Uterus (tissue), 2 donors: ENCODE results near the gene TBX21.

Experiments
- POLR2A ChIP-seq, 2 donors: fragments of 450-650 bp; IDR thresholded peaks; one replicate each; pipeline ENCODE4 v1.6.1; 2016; ENCODE audit warnings: antibody characterized with exemption in 2 of 2, mild to moderate bottlenecking in 1 of 2, moderate library complexity in 1 of 2
- TF ChIP-seq, protein P1 (sequence below), 4 experiments: fragments of 200-600 bp in 2 of 4; fragments of 450-650 bp in 2 of 4; sonication (generic) in 2 of 4; IDR thresholded peaks; one replicate each; pipeline ENCODE4 v1.5.1; 2016 to 2019; ENCODE audit warnings: antibody characterized with exemption in 4 of 4, mild to moderate bottlenecking in 2 of 4, moderate library complexity in 1 of 4

DNA sequence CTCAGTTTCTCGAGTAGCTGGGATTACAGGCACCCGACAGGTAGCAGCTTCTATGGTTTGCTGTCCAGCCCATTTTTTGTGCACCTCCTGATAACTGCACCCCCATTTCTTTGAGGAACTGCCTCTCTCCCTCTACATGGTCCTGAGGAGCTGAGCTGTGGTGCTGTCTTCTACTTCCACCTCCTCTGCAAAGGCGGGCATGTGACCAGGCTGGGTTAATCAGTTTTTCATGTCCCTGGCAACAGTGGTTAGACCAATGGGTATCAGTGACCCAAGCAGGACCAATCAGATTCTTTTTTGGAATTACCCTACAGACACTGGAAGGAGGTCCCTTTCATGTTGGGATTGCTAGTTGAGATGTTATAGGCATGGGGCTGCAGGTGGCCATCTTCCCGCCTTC lies 41.3 kb downstream of the TBX21 start:
- TF ChIP-seq, protein P1, sequence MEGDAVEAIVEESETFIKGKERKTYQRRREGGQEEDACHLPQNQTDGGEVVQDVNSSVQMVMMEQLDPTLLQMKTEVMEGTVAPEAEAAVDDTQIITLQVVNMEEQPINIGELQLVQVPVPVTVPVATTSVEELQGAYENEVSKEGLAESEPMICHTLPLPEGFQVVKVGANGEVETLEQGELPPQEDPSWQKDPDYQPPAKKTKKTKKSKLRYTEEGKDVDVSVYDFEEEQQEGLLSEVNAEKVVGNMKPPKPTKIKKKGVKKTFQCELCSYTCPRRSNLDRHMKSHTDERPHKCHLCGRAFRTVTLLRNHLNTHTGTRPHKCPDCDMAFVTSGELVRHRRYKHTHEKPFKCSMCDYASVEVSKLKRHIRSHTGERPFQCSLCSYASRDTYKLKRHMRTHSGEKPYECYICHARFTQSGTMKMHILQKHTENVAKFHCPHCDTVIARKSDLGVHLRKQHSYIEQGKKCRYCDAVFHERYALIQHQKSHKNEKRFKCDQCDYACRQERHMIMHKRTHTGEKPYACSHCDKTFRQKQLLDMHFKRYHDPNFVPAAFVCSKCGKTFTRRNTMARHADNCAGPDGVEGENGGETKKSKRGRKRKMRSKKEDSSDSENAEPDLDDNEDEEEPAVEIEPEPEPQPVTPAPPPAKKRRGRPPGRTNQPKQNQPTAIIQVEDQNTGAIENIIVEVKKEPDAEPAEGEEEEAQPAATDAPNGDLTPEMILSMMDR (IDR thresholded peaks at IDR 0.05): no peak
- no peak for TF ChIP-seq POLR2A (IDR thresholded peaks at IDR 0.05)
